GM11168 (cell line): ENCODE measurements around the gene ADI1.

Source experiments
- in situ Hi-C: fragments of 300-500 bp; cut with MboI; formaldehyde crosslinking; loops from one replicate; pipeline ENCODE4 v1.12.0; 2022; ENCODE audit warnings: low sequenced_read_pairs; ENCODE audit not compliant: unreplicated experiment

ADI1 gene

DNA sequence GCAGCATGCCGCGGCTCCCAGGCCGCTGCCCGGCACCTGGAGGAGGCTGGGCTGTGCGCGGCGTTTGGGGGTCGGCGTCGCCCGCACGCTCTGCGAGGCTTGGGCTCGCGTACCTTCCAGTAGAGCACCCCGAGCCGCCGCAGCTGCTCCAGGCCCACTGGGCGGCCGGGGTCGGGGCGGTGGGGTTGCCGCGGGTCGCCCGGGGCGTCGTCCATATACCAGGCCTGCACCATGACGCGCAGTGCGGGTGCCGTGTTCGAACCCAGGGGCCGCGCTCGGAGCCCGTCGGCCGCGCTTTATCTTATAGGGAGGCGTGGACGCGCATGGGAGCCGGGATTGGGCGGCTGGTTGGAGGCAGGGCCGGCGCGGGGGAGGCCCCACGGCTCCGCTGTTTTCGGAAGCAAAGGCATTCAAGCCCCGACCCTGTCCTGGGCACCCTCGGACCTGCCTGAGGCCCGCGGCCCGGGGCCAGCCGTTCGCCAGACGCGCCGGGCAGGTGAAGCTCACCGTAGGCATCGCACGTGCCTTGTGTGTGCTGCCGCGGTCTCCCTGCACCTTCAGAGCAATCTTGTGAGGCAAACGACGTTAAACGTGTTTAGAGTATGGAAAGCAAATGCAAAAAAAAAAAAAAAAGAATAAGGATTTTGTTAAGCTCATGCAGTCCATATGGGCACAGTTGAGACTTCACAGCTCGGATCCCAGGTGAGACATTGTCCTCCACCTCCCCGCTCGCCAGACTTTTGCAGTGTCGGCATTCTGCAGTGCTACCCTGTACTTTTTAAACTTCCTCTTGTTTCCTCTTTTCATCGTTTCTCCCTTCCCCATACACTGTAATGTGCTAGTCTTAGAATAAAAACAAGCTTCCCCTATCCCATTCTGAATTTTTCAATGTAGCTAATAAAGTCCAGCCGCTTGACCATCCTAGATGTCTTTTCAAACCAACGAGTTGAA, at the start of gene ADI1:
TSS of gene ADI1 (minus strand) at position 277 of the 951 bp plus-strand sequence. CDS start at position 233, 44 bp downstream.
- in situ Hi-C loops = no loop called here

GRCh38 chr2:3566806-3567205, 47.5 kb upstream of the ADI1 start:
- in situ Hi-C loops = no loop called here

GRCh38 chr2:3565117-3565516, 45.8 kb upstream of the ADI1 start:
- in situ Hi-C loops = no loop called here

- in situ Hi-C loops = no loop called here
These were observed 44.2 kb upstream of the ADI1 start for GRCh38 chr2:3563521-3563976.

- in situ Hi-C loops = no loop called here
These were observed 39.1 kb upstream of the ADI1 start, which contains the start of gene RNASEH1 for GRCh38 chr2:3558205-3559014. TSS of gene RNASEH1 (minus strand) at chr2:3558333. CDS start at chr2:3558260, 73 bp downstream.

- in situ Hi-C loops = no loop called here
These were observed 38.4 kb upstream of the ADI1 start for GRCh38 chr2:3557639-3558204.

- in situ Hi-C loops = no loop called here
These were observed 34.6 kb upstream of the ADI1 start for GRCh38 chr2:3553946-3554345.

DNA sequence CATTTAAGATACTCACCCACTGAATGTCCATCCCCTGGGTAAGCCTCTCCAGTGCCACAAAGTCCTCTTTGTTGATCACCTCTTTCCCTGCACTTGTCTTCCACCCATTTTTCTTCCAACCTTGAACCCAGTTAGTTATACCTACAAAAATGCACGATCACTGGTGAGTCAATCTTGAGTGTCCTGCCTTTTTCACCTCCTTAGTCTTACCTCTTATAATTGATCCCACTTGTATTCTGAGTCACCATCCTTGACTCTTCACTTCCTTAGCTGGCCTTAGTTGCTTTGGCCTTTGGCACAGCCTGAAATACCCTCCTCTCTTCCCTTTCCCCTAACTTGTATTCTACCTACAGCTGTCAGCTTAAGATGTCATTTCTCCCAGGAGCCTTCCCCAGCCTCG, 28.6 kb upstream of the ADI1 start:
- in situ Hi-C loops = no loop called here

GRCh38 chr2:3545788-3546478, 26.6 kb upstream of the ADI1 start:
- in situ Hi-C loops = no loop called here

- in situ Hi-C loops = no loop called here
These were observed 23.8 kb upstream of the ADI1 start for GRCh38 chr2:3543023-3543683.

DNA sequence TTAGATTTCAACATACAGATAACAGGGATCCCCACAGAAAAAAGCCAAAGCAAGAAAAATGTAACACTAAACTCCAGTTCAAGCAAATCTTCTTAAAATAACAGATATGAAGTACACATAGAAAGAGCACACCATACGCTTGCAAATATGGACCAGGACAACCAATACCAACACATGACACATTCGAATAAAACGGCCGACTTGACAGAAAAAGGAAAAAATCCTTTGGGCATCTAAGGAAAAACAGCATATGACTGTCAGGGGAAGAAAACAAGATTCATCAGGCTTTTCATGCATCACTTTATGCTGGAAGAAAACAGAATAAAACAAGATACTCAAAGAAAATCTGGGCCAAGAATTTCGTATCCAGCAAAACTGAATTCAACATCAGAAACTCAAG, 22.8 kb upstream of the ADI1 start:
- in situ Hi-C loops = no loop called here

- in situ Hi-C loops = no loop called here
These were observed 20.5 kb upstream of the ADI1 start for GRCh38 chr2:3539836-3540235.

GRCh38 chr2:3536682-3537632, 17.6 kb upstream of the ADI1 start:
- in situ Hi-C loops = no loop called here

- in situ Hi-C loops = no loop called here
These were observed 16.7 kb upstream of the ADI1 start for GRCh38 chr2:3535794-3536681.

DNA sequence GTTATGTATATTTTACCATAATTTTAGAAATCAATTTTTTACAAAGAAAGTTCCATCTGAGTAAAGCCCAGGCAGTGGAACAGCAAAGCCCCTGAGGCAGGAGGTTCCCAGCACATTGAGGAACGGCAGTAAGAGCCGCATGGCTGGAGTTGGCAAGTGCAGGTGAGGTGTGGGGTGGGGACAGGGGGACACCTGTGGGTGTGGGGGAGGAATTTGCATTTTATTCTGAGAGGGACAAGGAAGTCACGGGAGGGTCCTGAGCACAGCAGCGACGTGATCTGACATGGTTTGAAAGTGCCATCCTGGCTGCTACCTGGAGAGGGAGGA, 16.1 kb upstream of the ADI1 start:
- in situ Hi-C loops = no loop called here

DNA sequence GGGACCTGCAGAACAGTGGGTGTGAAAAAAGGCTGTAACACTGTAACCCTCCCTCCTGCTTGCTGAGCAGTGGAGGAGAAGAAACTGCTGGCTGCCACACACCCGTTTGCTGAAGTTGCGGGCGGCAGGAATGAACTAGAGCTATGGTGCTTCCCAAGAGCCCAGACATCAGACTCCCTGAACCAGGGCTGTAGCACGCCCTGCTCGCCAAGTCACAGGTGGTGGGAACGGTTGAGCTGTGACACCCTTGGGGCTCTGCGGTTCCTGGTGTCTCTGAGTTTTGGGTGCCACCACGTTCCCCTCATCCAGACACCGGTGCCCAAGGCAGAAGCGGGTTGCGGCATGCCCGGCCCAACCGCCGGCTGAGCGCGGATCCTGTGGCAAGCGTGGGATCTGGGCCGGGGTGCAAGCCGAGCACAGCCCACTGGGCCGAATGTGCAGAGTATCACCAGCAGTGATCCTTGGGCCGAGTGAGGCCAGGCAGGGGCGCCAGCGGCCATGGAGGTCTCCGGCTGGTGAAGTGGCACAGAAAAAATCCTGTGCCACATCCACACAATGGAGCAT, 15.0 kb upstream of the ADI1 start:
- in situ Hi-C loops = no loop called here

DNA sequence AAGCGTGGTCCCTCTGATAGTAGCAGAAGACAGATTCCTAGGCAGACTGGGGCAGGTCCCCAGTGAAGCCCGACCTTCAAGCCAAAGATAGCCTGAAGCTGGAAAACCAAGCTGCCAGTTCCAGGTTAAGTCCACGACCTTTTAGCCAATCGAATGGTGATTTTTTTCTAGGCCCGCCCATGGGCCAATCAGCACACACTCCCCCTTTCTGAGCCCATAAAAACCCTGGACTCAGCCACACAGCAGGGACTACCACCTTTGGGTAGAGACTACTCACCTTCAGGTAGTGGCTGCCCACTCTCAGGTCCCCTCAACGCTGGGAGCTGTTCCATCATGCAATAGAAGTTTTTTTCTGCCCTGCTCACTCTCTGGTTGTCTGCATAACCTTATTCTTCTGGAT, 14.5 kb upstream of the ADI1 start:
- in situ Hi-C loops = no loop called here
